GM12873 (cell line): ENCODE measurements around the gene OASL.

Experiments used
- TF ChIP-seq, protein P1 (sequence below): IDR thresholded peaks from 2 replicates; pipeline ENCODE4 v1.5.1; 2012; ENCODE audit warnings: low read depth, mild to moderate bottlenecking, moderate library complexity, low read length, control low read depth; ENCODE audit not compliant: insufficient read depth; ENCODE audit errors: missing control alignments

The OASL gene

DNA sequence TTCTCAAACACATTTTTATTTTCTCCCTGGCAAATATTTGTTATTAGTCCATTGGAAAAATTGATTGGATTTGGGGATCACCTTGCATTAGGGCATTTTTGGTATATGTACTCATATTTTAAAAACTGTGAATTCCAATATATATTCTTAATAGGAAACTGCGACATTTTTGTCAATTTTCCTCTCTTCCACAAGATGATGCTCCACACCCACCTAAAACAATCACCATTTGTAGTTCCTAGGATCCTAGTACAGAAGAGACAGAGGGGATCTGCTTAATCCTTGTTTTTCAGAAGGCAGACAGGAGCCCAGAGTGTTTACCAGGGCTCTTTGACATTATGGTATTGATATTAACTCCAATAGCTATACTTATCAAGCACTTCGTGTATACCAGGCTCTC, 22.8 kb upstream of the OASL start:
- TF ChIP-seq, protein P1, sequence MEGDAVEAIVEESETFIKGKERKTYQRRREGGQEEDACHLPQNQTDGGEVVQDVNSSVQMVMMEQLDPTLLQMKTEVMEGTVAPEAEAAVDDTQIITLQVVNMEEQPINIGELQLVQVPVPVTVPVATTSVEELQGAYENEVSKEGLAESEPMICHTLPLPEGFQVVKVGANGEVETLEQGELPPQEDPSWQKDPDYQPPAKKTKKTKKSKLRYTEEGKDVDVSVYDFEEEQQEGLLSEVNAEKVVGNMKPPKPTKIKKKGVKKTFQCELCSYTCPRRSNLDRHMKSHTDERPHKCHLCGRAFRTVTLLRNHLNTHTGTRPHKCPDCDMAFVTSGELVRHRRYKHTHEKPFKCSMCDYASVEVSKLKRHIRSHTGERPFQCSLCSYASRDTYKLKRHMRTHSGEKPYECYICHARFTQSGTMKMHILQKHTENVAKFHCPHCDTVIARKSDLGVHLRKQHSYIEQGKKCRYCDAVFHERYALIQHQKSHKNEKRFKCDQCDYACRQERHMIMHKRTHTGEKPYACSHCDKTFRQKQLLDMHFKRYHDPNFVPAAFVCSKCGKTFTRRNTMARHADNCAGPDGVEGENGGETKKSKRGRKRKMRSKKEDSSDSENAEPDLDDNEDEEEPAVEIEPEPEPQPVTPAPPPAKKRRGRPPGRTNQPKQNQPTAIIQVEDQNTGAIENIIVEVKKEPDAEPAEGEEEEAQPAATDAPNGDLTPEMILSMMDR, result peak; percentile 39

DNA sequence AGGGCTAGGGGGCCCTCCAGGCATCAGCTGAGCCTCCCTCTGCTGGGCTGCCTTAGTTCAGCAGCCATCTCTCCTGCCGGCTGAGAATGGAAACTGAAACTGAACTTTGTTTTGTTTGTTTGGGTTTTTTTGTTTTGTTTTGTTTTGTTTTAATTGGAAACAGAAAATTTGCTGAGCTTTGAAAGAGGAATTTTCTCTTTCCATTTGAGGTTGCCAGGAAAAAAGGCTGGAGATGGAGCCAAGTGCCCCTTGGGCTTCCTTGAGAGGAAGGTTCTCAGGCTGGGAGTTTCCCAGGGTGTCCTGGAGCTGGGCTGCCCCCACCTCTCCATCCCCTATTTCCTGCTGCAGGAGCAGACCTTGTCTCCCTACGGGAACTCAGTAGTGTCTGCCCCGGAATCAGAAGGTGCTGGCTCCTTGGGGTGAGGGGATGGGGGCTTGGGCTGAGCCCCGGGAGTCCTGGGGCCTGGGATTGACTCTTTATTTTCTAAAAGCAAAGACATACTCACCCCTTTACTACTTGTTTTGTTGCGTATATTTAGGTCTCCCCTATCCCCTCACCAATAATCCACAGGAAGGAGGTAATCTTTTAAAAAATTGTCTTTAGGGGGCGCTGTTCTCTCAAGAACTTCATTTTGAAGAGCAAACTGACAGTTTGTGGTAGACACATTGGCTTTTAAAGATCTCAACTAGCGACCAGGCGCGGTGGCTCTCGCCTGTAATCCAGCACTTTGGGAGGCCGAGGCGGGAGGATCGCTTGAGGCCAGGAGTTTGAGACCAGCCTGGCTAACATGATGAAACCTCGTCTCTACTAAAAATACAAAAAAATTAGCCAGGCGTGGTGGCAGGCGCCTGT, 21.3 kb upstream of the OASL start:
- TF ChIP-seq, protein P1, result peak; percentile 69

DNA sequence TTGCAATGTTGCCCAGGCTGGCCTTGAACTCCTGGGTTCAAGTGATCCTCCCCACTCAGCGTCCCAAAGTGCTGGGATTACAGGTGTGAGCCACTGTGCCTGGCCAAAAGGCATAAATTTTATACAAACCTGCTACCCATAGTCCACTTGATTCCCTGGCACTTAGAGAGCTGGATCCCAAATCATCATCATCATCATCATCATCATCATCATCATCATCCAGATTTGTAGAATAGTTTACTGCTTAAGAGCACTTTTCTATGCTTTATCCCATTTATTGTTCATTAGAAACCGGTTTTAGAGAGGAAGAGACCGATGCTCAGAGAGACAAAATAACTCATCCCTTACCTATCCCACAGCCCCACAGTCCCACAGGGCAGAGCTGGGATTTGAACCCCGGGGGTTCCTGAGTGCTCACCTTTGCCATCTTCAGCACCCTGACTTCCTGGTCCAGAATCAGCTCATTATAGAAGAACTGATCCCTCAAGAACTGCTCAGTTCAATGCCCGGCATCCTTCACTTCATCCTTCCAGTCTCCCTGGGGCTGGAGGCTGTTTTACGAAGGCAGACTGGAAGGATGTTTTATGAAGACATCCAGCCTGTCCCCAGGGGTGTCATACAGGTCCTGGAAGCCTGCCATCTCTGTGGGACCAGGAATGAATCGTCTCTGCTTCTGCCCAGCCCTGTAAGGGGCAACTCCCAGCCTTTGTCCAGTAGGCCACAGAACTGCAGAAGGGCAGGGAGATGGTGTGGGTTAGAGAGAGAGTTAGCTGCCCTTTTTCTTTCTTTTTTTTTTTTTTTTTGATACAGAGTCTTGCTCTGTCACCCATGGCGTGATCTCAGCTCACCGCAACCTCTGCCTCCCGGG, 20.2 kb upstream of the OASL start:
- TF ChIP-seq, protein P1, result no peak

DNA sequence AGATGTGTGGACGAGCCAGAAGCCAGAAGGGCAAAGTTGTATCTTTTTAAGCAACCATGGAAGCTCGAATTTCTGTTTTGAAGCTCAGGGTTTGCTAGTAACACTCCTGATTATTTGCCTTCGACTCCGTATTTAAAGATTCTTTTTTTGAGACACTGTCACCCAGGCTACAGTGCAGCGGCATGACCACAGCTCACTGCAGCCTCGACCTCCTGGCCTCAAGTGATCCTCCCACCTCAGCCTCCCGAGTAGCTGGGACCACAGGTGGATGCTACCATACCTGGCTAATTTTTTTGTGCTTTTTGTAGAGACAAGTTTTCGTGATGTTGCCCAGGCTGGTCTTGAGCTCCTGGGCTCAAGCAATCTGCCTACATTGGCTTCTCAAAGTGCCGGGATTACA, 18.7 kb upstream of the OASL start:
- TF ChIP-seq, protein P1, result no peak

DNA sequence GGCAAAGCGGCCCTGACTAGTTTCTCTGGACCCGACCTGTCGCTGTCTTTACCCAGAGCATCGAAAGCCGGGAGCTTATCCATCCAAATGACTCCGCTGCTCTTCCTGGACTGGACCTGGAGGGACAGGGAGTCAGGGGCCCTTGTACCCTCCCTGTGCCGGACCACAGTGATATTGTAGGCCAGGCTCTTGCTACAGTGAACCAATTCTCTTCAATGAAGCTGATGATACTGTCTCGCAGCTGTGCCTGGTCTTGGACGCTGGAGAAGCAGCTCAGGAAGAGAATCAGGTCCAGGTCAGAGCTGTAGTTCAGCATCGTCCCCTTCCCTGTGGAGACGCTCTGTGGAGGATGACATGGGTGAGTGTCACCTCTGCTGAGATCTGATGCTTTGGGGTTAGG, 14.7 kb upstream of the OASL start:
- TF ChIP-seq, protein P1, result no peak

DNA sequence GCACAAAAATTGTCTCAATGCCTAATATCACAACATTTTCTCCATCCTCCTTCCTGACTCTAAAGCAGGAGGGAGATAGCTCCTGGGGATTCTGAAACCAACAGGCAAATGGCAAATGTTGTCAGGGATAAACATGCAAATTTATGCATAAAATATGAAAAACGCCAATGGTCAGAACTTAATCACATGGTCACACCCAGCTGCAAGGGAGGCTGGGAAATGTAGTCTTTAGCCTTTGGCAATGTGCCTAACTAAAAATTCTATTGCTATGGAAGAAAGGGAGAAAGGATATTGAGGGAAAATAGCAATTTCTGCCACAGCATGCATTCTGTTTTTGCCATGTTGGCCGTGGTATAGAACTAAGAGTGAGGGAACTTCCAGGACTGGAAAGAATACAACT, 11.7 kb upstream of the OASL start:
- TF ChIP-seq, protein P1, result no peak

DNA sequence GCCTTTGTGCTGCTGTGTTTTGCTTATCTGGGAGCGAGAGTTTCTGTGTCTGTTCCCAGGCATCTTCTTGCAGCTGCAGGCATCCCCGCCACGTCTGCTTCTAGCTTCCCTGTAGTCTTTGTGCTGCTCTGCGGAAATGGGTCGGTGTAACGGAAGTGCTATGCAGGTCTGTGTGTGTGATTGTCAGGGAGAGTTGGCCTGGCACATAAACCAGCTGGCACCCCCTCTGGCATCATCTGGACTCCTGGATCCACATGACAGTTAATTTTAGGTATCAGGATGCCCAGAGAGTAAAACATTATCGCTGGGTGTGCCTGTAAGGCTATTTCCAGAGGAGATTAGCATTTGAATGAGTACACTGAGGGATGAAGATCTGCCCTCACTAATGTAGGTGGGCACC, 9.4 kb upstream of the OASL start:
- TF ChIP-seq, protein P1, result no peak
